Adrenal gland (tissue), 19 donors: Measurements from ENCODE around the gene C1orf216. TPM values are rescaled to one million over a fixed set of nuclear protein-coding genes. Genes with fewer than 3 reads are reported as not detected.

ENCODE experiments used
- DNase-seq, 7 donors: peaks; one replicate each; pipeline ENCODE4 v3.0.0-alpha.2; 2019 to 2020
- H3K27ac ChIP-seq, 5 donors: fragments of 200-600 bp; sonication (generic) in 4 of 5; 1 replicate in 3 of 5; 2 replicates in 2 of 5; pipeline versions ENCODE4 v1.5.1 to v1.8.0; 2016 to 2020; ENCODE audit warnings: mild to moderate bottlenecking in 1 of 5
- H3K27me3 ChIP-seq: fragments of 200-600 bp; 2 replicates; pipeline ENCODE4 v1.8.0; 2021
- H3K36me3 ChIP-seq, 2 donors: fragments of 200-600 bp; replicated peaks in 1 of 2; 1 replicate in 1 of 2; 2 replicates in 1 of 2; pipeline versions ENCODE4 v1.5.1 to v1.8.0; 2018 to 2022
- H3K4me1 ChIP-seq, 2 donors: fragments of 200-600 bp; replicated peaks in 1 of 2; 1 replicate in 1 of 2; 2 replicates in 1 of 2; pipeline versions ENCODE4 v1.5.1 to v1.8.0; 2018 to 2021
- H3K4me3 ChIP-seq, 4 donors: fragments of 200-600 bp; sonication (generic) in 3 of 4; one replicate each; pipeline ENCODE4 v1.5.1; 2016 to 2018
- H3K9me3 ChIP-seq, 3 donors: fragments of 200-600 bp; sonication (generic) in 1 of 3; replicated peaks in 1 of 3; 1 replicate in 2 of 3; 2 replicates in 1 of 3; pipeline versions ENCODE4 v1.5.1 to v1.8.0; 2016 to 2021
- CTCF ChIP-seq, 6 experiments: fragments of 450-650 bp in 4 of 6; fragments of 200-600 bp in 2 of 6; sonication (generic) in 1 of 6; IDR thresholded peaks; 1 replicate in 5 of 6; 2 replicates in 1 of 6; pipeline versions ENCODE4 v1.5.1 to v1.8.0; 2016 to 2021; ENCODE audit warnings: antibody characterized with exemption in 6 of 6, mild to moderate bottlenecking in 2 of 6, moderate library complexity in 1 of 6
- POLR2A ChIP-seq, 2 donors: fragments of 450-650 bp; IDR thresholded peaks; one replicate each; pipeline ENCODE4 v1.6.1; 2017; ENCODE audit warnings: antibody characterized with exemption in 2 of 2, mild to moderate bottlenecking in 2 of 2, moderate library complexity in 1 of 2
- WGBS, 4 donors: extraction: QIAGEN DNeasy Blood & Tissue Kit in 2 of 4; methylation state at CpG; one replicate each; pipeline versions ENCODE4 v1.1.5 to v1.1.7; 2013 to 2017; 5-methylcytosine and 5-hydroxymethylcytosine counted together
- intact Hi-C, 2 donors: fragments of 100-400 bp; cut with DNase I; formaldehyde crosslinking; loops; one replicate each; pipeline versions ENCODE4 v1.14.1 to v1.15.0; 2022 to 2023
- long read RNA-seq, 10 donors: library from polyadenylated mRNA in 3 of 10; unstranded in 2 of 10; stranded (forward) in 1 of 10; transcript quantifications; one replicate each; pipeline ENCODE4 v2.0.0 and lab custom pipeline, GENCODE V29; 2021 to 2026
- polyA plus RNA-seq, 3 donors: library from polyadenylated mRNA; stranded (reverse); fragments of 200-250 nt in 2 of 3; fragments of 350-450 nt in 1 of 3; fragmentation: Illumina TruSeq in 1 of 3; extraction: RNeasy Lipid Tissue Mini Kit (QIAGEN cat#74804) in 1 of 3; gene quantifications; one replicate each; pipeline ENCODE4 v1.2.3, GENCODE V29; 2013 to 2014
- total RNA-seq, 9 donors: library from RNA; depleted of rRNA in 4 of 9; stranded (reverse); fragments of >200 nt in 4 of 9; fragments of 120-200 nt in 1 of 9; fragmentation: NEBNext Ultra II Directional in 1 of 9; extraction: Animal tissue kit (Norgen Biotek cat#: 25700) in 1 of 9; gene quantifications; one replicate each; pipeline versions ENCODE4 v1.1.0 to v1.2.4, GENCODE V29; 2013 to 2023
- donor health status: healthy with polysubstance abuse.
- donor health status: Bipolar disorder and iron deficiency.
- donor health status: DM: yes; HTN: yes; CAD: no.
- donor health status: DM: no; HTN: no; CAD: no.
- donor health status: DM: no; HTN: no; CAD: no.
- donor health status: DM: yes; HTN: yes; CAD: no.

C1orf216 gene
- total RNA-seq (10 to 100 TPM; 11.1 to 25.0 (median 14.6) TPM), polyA plus RNA-seq (10 to 100 TPM in 1 of 3 donors, 1 to 10 TPM in 2; 6.2 to 12.6 (median 7.5) TPM)
- long read RNA-seq, donor 1, partial matches to known transcripts = 0 of 3 reads
- long read RNA-seq, donor 1, other reads (novel, unspliced or antisense) = 0 of 3 reads
- long read RNA-seq, donor 2, transcript C1orf216-201 (2 exons, 3,218 nt) = major isoform, 5 of 5 reads
- long read RNA-seq, donor 2, partial matches to known transcripts = 0 of 5 reads
- long read RNA-seq, donor 2, other reads (novel, unspliced or antisense) = 0 of 5 reads
- long read RNA-seq, donor 3, partial matches to known transcripts = 0 of 3 reads
- long read RNA-seq, donor 3, other reads (novel, unspliced or antisense) = 0 of 3 reads
- long read RNA-seq, donor 4, transcript C1orf216-201 (2 exons, 3,218 nt) = major isoform, 8 of 10 reads
- long read RNA-seq, donor 4, partial matches to known transcripts = 0 of 10 reads
- long read RNA-seq, donor 4, other reads (novel, unspliced or antisense) = 2 of 10 reads
- long read RNA-seq, donor 5, transcript C1orf216-201 (2 exons, 3,218 nt) = major isoform, 64 of 68 reads
- long read RNA-seq, donor 5, partial matches to known transcripts = 0 of 68 reads
- long read RNA-seq, donor 5, other reads (novel, unspliced or antisense) = 4 of 68 reads
- long read RNA-seq, donor 6, transcript C1orf216-201 (2 exons, 3,218 nt) = major isoform, 5 of 7 reads
- long read RNA-seq, donor 6, partial matches to known transcripts = 0 of 7 reads
- long read RNA-seq, donor 6, other reads (novel, unspliced or antisense) = 2 of 7 reads
- long read RNA-seq, donor 7, partial matches to known transcripts = 0 of 3 reads
- long read RNA-seq, donor 7, other reads (novel, unspliced or antisense) = 0 of 3 reads
- long read RNA-seq, donor 8, transcript C1orf216-201 (2 exons, 3,218 nt) = major isoform, 8 of 8 reads
- long read RNA-seq, donor 8, partial matches to known transcripts = 0 of 8 reads
- long read RNA-seq, donor 8, other reads (novel, unspliced or antisense) = 0 of 8 reads
- long read RNA-seq, donor 9, transcript C1orf216-201 (2 exons, 3,218 nt) = major isoform, 6 of 6 reads
- long read RNA-seq, donor 9, partial matches to known transcripts = 0 of 6 reads
- long read RNA-seq, donor 9, other reads (novel, unspliced or antisense) = 0 of 6 reads
- long read RNA-seq, donor 10, partial matches to known transcripts = 5 of 6 reads
- long read RNA-seq, donor 10, other reads (novel, unspliced or antisense) = 0 of 6 reads

- H3K27me3 ChIP-seq = no peaks in the 10 kb centered on the region
- peak within 1 kb of the TSS; percentile 38 to 89 (median 75) for H3K27ac ChIP-seq
- peaks cover 0 to 15% of the 10 kb centered on the region in 2 donors for H3K36me3 ChIP-seq
- H3K4me1 ChIP-seq = peaks cover 5 to 27% of the 10 kb centered on the region in 2 donors
- no peaks in the 10 kb centered on the region for H3K9me3 ChIP-seq
- intact Hi-C loops = loop anchor here in 1 of 2 donors (5.0 kb wide), 1 partner anchor 151 kb away; no protein-coding TSS in a partner anchor
- peak within 1 kb of the TSS; percentile 44 to 100 (median 68) for H3K4me3 ChIP-seq
- 0% methylated on average over 24 to 76 of the region's 76 CpGs for WGBS, 4 donors
- TF ChIP-seq POLR2A (IDR thresholded peaks at IDR 0.05) (peak; percentile 22 to 56), CTCF (IDR thresholded peaks at IDR 0.05) (no peak)
- peak; percentile 61 to 76 (median 74) for DNase-seq
Observed at GRCh38 chr1:35718492-35719336, at the start of gene C1orf216. C1orf216 (minus strand) TSS chr1:35718884; CDS start chr1:35716321, 2,563 bp downstream.

- 92 to 96% (median 94%) methylated on average over 3 of the region's 3 CpGs for WGBS, 4 donors
- Histone ChIP-seq H3K27me3 (no peaks in the 10 kb centered on the region), H3K4me3 (no peak overlapping the region), H3K36me3 (no peaks in the 10 kb centered on the region), H3K27ac (no peak overlapping the region), H3K4me1 (peaks cover 0 to 6% of the 10 kb centered on the region in 2 donors), H3K9me3 (no peaks in the 10 kb centered on the region)
- no peak for DNase-seq
- intact Hi-C loops = no loop called here
- TF ChIP-seq CTCF (IDR thresholded peaks at IDR 0.05) (no peak), POLR2A (IDR thresholded peaks at IDR 0.05) (no peak)
Observed at GRCh38 chr1:35764283-35764682, 45.6 kb upstream of the C1orf216 start.

- H3K27me3 ChIP-seq = no peaks in the 10 kb centered on the region
- TF ChIP-seq POLR2A (IDR thresholded peaks at IDR 0.05) (no peak), CTCF (IDR thresholded peaks at IDR 0.05) (no peak)
- no peak overlapping the region for H3K4me3 ChIP-seq
- H3K36me3 ChIP-seq = no peaks in the 10 kb centered on the region
- no peak for DNase-seq
- no peak overlapping the region for H3K27ac ChIP-seq
- intact Hi-C loops = no loop called here
- H3K4me1 ChIP-seq = no peaks in the 10 kb centered on the region
- H3K9me3 ChIP-seq = no peaks in the 10 kb centered on the region
Observed at GRCh38 chr1:35763201-35763600, 44.5 kb upstream of the C1orf216 start.
